Right lobe of liver (tissue), 6 donors: Measurements from ENCODE around the gene RBM33. TPM values are rescaled to one million over a fixed set of nuclear protein-coding genes. Genes with fewer than 3 reads are reported as not detected.

Experiments
- ATAC-seq, 4 donors: fragments of 200-7000 bp; cut with Tn5 transposase; one replicate each; pipeline ENCODE4 v1.9.1; 2020; ENCODE audit warnings: mild to moderate bottlenecking in 4 of 4, moderate library complexity in 4 of 4
- DNase-seq, 3 donors: peaks; one replicate each; pipeline ENCODE4 v3.0.0-alpha.2; 2020
- H3K27ac ChIP-seq, 3 donors: fragments of 200-600 bp; one replicate each; pipeline ENCODE4 v1.8.0; 2022
- H3K27me3 ChIP-seq, 2 donors: fragments of 200-600 bp; one replicate each; pipeline ENCODE4 v1.8.0; 2022
- H3K36me3 ChIP-seq, 4 donors: fragments of 200-600 bp; sonication (generic) in 1 of 4; one replicate each; pipeline versions ENCODE4 v1.5.1 to v1.8.0; 2017 to 2022; ENCODE audit warnings: control low read depth in 1 of 4
- H3K4me1 ChIP-seq, 4 donors: fragments of 200-600 bp; sonication (generic) in 1 of 4; one replicate each; pipeline versions ENCODE4 v1.5.1 to v1.8.0; 2017 to 2022; ENCODE audit warnings: control low read depth in 1 of 4
- H3K4me3 ChIP-seq, 3 donors: fragments of 200-600 bp; one replicate each; pipeline ENCODE4 v1.8.0; 2022
- H3K9me3 ChIP-seq, 4 donors: fragments of 200-600 bp; sonication (generic) in 1 of 4; one replicate each; pipeline versions ENCODE4 v1.5.1 to v1.8.0; 2017 to 2022; ENCODE audit warnings: control low read depth in 1 of 4
- CTCF ChIP-seq, 4 donors: fragments of 200-600 bp in 3 of 4; fragments of 450-650 bp in 1 of 4; IDR thresholded peaks; one replicate each; pipeline versions ENCODE4 v1.5.1 to v1.8.0; 2016 to 2022; ENCODE audit warnings: antibody characterized with exemption in 4 of 4, mild to moderate bottlenecking in 2 of 4
- POLR2A ChIP-seq: fragments of 450-650 bp; IDR thresholded peaks from one replicate; pipeline ENCODE4 v1.6.1; 2017; ENCODE audit warnings: antibody characterized with exemption, mild to moderate bottlenecking
- WGBS: methylation state at CpG from one replicate; pipeline ENCODE4 v1.1.6; 2018; ENCODE audit warnings: low coverage, low lambda C conversion rate; ENCODE audit not compliant: insufficient coverage; ENCODE audit errors: missing lambda C conversion rate; 5-methylcytosine and 5-hydroxymethylcytosine counted together
- intact Hi-C, 2 donors: fragments of 100-400 bp; cut with DNase I; formaldehyde crosslinking; loops; one replicate each; pipeline versions ENCODE4 v1.11.2 to v1.14.1; 2022
- total RNA-seq, 6 experiments: library from RNA; depleted of rRNA in 2 of 6; stranded (reverse); fragments of >200 nt in 2 of 6; fragmentation: NEBNext Ultra II Directional in 3 of 6; extraction: Animal tissue kit (Norgen Biotek cat#: 25700) in 3 of 6; gene quantifications; one replicate each; pipeline versions ENCODE4 v1.1.0 to v1.2.4, GENCODE V29; 2016 to 2023
- donor health status: DM: no; HTN: yes; CAD: no.
- donor health status: DM: no; HTN: no; CAD: no.
- donor health status: DM: no; HTN: no; CAD: no.
- donor health status: DM: no; HTN: yes; CAD: no.
- donor health status: DM: no; HTN: yes; CAD: no.

The RBM33 gene
- total RNA-seq, 6 experiments from 2014 or later = 24.9 to 55.1 (median 32.0) TPM

GRCh38 chr7:155693826-155694225 is 49.4 kb downstream of the RBM33 start:
- no peak for DNase-seq
- ATAC-seq = no peak
- 70% methylated on average over 5 of the region's 5 CpGs for WGBS
- intact Hi-C loops = no loop called here
- Histone ChIP-seq H3K36me3 (no peaks in the 10 kb centered on the region), H3K4me3 (no peak overlapping the region), H3K9me3 (no peaks in the 10 kb centered on the region), H3K27me3 (no peaks in the 10 kb centered on the region), H3K27ac (no peak overlapping the region), H3K4me1 (peaks cover 0 to 13% (median 5%) of the 10 kb centered on the region in 4 donors)
- TF ChIP-seq POLR2A (no peak), CTCF (IDR thresholded peaks at IDR 0.05) (no peak)

GRCh38 chr7:155694851-155695250 is 50.4 kb downstream of the RBM33 start:
- Histone ChIP-seq H3K36me3 (no peaks in the 10 kb centered on the region), H3K4me1 (peaks cover 0 to 13% (median 5%) of the 10 kb centered on the region in 4 donors), H3K27me3 (no peaks in the 10 kb centered on the region), H3K4me3 (no peak overlapping the region), H3K9me3 (no peaks in the 10 kb centered on the region), H3K27ac (no peak overlapping the region)
- TF ChIP-seq CTCF (IDR thresholded peaks at IDR 0.05) (no peak), POLR2A (no peak)
- intact Hi-C loops = no loop called here
- no peak for DNase-seq
- no peak for ATAC-seq
- WGBS = 88% methylated on average over 5 of the region's 5 CpGs

GRCh38 chr7:155696747-155697146 is 52.3 kb downstream of the RBM33 start:
- H3K27me3 ChIP-seq = no peaks in the 10 kb centered on the region
- H3K9me3 ChIP-seq = no peaks in the 10 kb centered on the region
- WGBS = 80% methylated on average over 5 of the region's 5 CpGs
- H3K36me3 ChIP-seq = peaks cover 4 to 12% (median 9%) of the 10 kb centered on the region in 4 donors
- TF ChIP-seq POLR2A (no peak), CTCF (IDR thresholded peaks at IDR 0.05) (no peak)
- H3K4me1 ChIP-seq = peaks cover 0 to 13% (median 4%) of the 10 kb centered on the region in 4 donors
- DNase-seq (no peak), ATAC-seq (no peak)
- intact Hi-C loops = no loop called here
- H3K27ac ChIP-seq = no peak overlapping the region
- no peak overlapping the region for H3K4me3 ChIP-seq

- no peak for DNase-seq
- H3K9me3 ChIP-seq = no peaks in the 10 kb centered on the region
- no peaks in the 10 kb centered on the region for H3K27me3 ChIP-seq
- intact Hi-C loops = no loop called here
- TF ChIP-seq POLR2A (no peak), CTCF (IDR thresholded peaks at IDR 0.05) (no peak)
- H3K4me1 ChIP-seq = peaks cover 0 to 5% (median 0%) of the 10 kb centered on the region in 4 donors
- no peak for ATAC-seq
- no peak overlapping the region for H3K4me3 ChIP-seq
- peaks cover 7 to 31% (median 21%) of the 10 kb centered on the region in 4 donors for H3K36me3 ChIP-seq
- WGBS = 88% methylated on average over 1 of the region's 1 CpG
- H3K27ac ChIP-seq = no peak overlapping the region
These were observed 54.2 kb downstream of the RBM33 start for GRCh38 chr7:155698633-155699032.

GRCh38 chr7:155699180-155699579 is 54.7 kb downstream of the RBM33 start:
- H3K27ac ChIP-seq = no peak overlapping the region
- H3K36me3 ChIP-seq = peaks cover 7 to 36% (median 21%) of the 10 kb centered on the region in 4 donors
- peaks cover 0 to 2% (median 0%) of the 10 kb centered on the region in 4 donors for H3K4me1 ChIP-seq
- no peaks in the 10 kb centered on the region for H3K9me3 ChIP-seq
- intact Hi-C loops = no loop called here
- ATAC-seq (no peak), DNase-seq (no peak)
- WGBS = 90% methylated on average over 2 of the region's 7 CpGs
- no peak for TF ChIP-seq POLR2A
- H3K4me3 ChIP-seq = no peak overlapping the region
- H3K27me3 ChIP-seq = no peaks in the 10 kb centered on the region
